GM12892 (cell line): ENCODE data around the gene FAM107B.

Source experiments
- DNase-seq: peaks from one replicate; pipeline ENCODE4 v3.0.0; 2011; ENCODE audit not compliant: insufficient read length
- FAIRE-seq: peaks from 2 replicates; lab custom pipeline; 2011; peaks lifted over from hg19 to GRCh38; lab: Jason Lieb, UNC
- POLR2A ChIP-seq: IDR thresholded peaks from 2 replicates; pipeline ENCODE4 v1.6.1; 2011; ENCODE audit warnings: low read depth, low read length, control low read depth
- POLR2AphosphoS5 ChIP-seq: IDR thresholded peaks from 2 replicates; pipeline ENCODE4 v1.6.1; 2011; ENCODE audit warnings: low read depth, low read length, control low read depth
- TAF1 ChIP-seq: IDR thresholded peaks from 2 replicates; pipeline ENCODE4 v1.6.1; 2011; ENCODE audit warnings: low read depth, mild to moderate bottlenecking, control low read depth, low read length, borderline replicate concordance

FAM107B gene

GRCh38 chr10:14803827-14804226, 29.1 kb upstream of the FAM107B start:
- DNase-seq (no peak), FAIRE-seq (no peak)
- no peak for TF ChIP-seq TAF1
- no peak for TF ChIP-seq POLR2AphosphoS5
- no peak for TF ChIP-seq POLR2A

DNA sequence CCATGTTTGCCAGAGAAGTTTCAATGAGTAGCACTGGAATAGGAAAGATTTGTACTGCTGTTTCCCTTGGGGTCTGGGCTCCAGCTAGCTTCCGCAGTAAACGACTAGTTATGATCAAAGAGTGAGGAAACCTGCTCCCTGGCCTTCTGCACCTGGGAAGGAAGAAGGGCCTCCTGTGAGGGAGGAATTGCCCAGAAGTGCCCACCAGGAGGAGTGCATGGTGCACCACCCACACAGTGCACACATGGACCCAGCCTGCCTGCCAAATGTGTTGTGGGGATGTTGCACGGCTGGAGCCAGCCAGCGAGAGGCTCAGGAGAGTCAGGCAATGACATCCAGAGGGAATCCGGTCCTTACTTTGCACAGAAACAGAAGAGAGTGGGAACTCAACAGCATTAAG, 27.0 kb upstream of the FAM107B start:
- DNase-seq (no peak), FAIRE-seq (no peak)
- TF ChIP-seq POLR2A (no peak), POLR2AphosphoS5 (no peak), TAF1 (no peak)

DNA sequence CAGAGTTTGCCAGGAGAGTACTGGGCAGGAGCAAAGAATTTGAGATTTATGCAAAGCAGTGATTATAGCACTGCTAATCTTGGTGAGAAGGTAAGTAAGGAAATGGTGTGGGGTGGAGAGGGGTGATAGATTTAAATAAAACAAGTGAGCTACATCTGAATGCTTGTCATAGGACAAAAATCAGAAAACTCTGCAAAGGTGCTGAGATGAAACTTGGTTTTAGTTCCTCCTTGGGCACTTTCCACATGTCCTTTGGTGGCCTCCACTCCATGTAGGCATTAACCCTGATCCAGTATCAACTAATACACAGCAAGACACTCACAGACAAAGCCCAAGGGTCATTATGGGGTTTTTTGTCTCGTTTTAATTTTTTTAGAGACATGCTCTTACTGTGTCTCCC, 25.7 kb upstream of the FAM107B start:
- TF ChIP-seq TAF1 (no peak), POLR2AphosphoS5 (no peak), POLR2A (no peak)
- DNase-seq, result no peak
- no peak for FAIRE-seq

DNA sequence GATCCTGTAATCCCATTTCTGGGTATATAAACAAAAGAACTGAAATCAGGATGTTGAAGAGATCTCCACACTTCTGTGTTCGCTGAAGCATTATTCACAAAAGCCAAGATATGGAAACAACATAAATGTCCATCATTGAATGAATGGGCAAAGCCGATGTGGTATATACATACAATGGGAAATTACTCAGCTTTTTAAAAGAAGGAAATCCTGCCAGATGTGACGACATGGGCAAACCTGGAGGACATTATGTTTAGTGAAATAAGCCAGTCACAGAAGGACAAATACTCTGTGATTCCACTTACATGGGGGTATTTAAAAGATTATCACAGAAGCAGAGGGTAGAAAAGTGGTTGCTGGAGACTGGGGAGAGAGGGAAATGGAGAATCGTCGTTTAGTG, 23.9 kb upstream of the FAM107B start:
- no peak for DNase-seq
- FAIRE-seq, result no peak
- TF ChIP-seq TAF1 (no peak), POLR2A (no peak), POLR2AphosphoS5 (no peak)

DNA sequence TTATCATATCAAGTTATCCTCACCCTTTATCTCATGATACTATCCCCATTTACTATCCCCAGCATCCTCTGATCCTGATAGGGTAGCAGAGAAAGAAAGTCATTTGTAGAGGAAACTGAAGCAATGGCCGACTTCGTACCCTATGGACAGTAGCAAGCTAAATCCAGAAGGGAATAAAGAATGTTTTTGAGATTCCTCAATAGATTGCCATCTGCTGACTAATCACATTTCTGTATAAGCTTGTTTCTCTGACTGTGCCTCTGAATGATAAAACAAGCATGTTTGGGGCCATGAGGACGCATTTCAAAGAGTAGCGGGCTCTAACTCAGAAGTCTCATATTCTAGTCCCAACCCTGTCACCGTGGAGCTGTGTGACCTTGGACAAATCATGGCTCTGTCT, 13.2 kb upstream of the FAM107B start:
- no peak for TF ChIP-seq POLR2AphosphoS5
- TF ChIP-seq TAF1, result no peak
- TF ChIP-seq POLR2A, result no peak
- FAIRE-seq (no peak), DNase-seq (no peak)

DNA sequence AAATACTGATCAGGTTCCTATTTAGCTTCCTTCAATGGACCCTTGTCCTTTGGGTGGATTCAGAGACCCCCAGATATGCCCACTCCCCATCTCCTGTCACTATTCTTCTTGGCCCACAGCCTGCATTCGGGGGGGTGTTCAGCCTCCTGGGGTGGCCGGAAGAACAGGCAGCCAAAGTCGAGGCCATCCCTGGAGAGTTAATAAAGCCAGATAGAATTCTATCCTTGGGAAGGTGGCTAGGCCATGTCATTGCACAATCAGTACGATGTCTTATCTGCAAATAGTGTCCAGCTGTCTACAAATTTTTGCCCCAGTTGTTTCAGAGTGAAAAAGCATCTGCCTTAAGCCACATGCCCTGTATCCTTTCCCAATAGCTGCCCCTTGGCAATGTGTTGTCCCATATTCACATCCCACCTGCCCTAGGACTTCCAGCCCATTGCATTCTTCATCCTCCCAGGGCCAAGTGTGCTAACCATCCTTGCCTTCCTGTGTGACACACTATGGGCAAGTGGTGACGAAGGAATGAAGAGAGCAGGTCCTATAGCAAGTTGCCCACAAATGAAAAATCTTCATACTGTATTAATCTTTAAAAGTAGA, 9.9 kb upstream of the FAM107B start:
- TF ChIP-seq POLR2A (no peak), TAF1 (no peak), POLR2AphosphoS5 (no peak)
- FAIRE-seq (no peak), DNase-seq (no peak)

DNA sequence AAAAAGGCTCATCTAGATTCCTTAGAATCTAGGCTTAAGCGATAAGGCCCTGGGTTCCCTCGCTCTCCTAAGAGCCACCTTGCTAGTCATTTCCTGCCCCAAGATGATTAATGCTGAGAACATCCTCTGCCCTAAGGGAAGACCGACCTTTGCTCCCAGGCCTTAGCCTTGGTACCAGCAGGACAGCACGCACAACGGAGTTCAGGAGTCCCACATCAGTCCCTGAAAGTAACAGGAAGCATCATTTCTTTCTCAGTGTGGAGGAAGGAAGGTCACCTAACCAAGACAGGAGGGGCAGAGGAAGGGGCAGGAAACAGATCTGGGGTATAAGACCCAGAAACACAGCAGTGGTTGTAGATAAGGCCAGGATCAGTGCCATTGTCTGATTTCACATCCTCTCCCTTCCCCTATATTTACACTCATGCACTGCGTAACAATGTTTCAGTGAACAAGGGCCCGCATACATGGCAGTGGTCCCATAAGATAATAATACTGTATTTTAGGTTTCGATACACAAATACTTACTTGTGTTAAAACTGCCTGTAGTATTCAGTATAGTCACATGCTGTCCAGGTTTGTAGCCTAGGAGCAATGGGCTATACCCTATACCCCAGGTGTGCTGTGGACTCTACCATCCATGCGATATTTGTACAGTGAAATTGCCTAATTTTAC, 8.1 kb upstream of the FAM107B start:
- FAIRE-seq, result no peak
- TF ChIP-seq TAF1 (no peak), POLR2AphosphoS5 (no peak), POLR2A (no peak)
- DNase-seq, result no peak

DNA sequence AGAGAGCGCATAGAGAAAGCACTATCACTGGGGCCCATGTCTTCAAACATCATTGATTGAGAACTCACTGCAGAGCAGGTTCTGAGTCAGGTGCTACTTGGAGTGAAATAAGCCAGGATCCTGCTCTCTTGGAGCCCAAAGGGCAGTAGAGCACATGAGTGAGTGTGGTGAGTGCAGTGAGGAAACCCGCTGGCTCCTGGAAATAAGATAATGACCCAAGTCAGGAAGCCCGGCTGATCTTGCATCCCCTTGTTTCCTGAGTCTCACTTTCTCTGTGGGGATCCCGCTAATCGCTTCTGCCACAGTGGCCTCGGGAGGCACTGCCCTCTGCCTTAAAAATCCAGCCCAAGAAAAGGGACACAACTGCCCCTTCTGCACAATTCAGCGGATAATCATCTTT, 7.1 kb upstream of the FAM107B start:
- TF ChIP-seq POLR2A (no peak), TAF1 (no peak), POLR2AphosphoS5 (no peak)
- no peak for FAIRE-seq
- no peak for DNase-seq

DNA sequence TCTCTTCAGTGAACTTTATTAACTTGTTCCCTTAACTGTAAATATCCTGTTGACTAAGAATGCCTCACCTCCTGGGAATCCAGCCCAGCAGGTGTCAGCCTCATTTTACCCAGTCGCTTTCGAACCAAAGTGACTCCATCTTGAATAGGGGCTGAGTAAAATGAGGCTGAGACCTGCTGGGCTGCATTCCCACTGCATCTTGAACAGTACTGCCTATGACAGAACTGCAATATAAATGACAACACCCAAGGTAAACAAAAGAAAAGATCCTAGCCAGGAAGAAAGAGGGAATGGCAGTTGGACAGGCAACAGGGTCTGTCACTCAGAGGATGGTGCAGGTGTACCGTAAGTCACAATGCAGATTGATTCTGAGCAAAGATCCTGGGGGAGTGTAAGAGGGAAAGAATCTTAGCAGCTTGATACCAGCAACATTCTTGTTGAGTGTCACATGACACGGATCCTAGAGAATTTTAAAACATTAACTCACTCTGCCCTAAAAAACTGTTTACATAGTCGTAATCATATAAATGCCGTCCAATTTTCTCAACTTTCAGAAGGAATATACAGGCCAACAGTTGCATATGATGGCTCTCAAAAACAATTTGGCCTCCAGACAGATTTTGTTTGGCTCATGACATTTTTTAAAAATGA, 4.4 kb upstream of the FAM107B start:
- DNase-seq, result no peak
- no peak for FAIRE-seq
- no peak for TF ChIP-seq POLR2A
- TF ChIP-seq POLR2AphosphoS5, result no peak
- TF ChIP-seq TAF1, result no peak

DNA sequence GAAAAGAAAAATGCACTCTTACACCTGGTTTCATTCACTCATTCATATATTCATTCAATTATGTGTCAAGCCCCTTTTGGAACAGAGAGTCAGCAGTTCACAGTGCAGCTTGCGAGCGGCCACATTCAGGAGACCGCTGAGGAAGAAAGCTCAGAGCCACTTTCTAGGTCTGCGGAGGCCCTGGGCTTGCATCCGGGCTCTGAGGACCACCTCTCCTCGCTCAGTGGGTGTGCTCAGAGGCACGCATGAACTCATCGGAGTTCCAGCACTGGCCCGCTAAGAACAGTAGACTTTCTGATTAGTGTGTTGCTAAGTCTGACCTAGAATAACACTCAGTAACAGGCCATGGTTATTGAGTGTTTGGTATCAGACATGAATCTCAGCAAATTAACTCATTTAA, 1.8 kb upstream of the FAM107B start:
- no peak for FAIRE-seq
- TF ChIP-seq TAF1, result no peak
- TF ChIP-seq POLR2AphosphoS5, result no peak
- no peak for TF ChIP-seq POLR2A
- DNase-seq, result no peak

GRCh38 chr10:14775656-14776055, 959 bp upstream of the FAM107B start:
- TF ChIP-seq TAF1, result no peak
- no peak for TF ChIP-seq POLR2A
- no peak for TF ChIP-seq POLR2AphosphoS5
- FAIRE-seq, result no peak
- no peak for DNase-seq

DNA sequence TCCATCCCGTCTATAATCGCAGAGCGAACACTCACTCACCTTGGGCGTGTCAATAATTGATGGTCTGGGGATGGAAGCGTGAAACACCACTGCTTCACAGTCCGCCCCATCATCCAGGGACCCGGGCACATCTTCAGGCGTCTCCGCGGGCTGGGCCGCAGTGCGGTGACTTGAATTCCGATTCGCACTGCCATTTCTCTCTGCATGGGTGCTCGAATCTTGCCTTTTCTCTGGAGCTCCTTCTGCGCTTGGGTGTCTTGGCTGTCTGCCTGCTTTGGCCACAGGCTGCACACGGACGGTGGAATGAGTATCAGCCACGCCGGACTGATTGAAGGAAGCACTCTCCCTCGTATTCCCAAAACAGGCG, 500 bp downstream of the FAM107B start:
- TF ChIP-seq TAF1 (no peak), POLR2AphosphoS5 (no peak), POLR2A (no peak)
- DNase-seq (no peak), FAIRE-seq (no peak)

DNA sequence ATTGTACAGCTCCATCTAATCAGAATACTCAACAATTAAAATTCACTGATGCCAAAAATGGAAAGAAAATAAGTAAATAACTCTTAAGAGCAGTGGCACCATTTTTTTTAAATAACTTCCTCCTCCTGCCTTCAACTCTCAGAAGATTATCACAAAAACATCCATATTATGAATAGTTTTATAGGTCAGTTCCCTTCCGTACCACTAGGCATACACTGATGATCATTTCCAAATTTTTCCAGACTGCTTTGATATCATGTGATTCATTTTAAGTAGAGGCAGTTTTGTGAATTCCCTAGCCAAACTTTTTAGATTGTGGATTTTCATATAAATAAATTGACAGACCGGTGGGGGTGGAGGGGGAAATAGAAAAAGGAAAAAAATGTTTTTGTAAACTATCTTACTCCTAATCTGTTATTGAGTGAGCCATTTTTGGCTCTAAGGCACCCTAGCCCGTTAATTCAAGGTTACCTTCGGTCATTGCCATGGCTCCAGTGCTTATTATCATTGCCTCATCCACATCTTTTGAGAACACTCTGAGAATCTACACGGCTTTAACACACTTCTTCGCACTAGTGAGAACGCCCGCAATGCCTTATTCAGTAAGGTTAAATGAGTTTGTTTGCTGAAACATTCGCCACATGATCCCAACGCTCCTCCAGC, 1.0 kb downstream of the FAM107B start:
- FAIRE-seq, result no peak
- no peak for TF ChIP-seq TAF1
- no peak for TF ChIP-seq POLR2AphosphoS5
- TF ChIP-seq POLR2A, result no peak
- no peak for DNase-seq
